Erythroblast (primary cell): ENCODE measurements around the gene NELL1.

Experiments
- DNase-seq, 2 experiments: peaks; one replicate each; lab custom pipeline; 2025; lab: John Stamatoyannopoulos, UW
- GATA1 ChIP-seq: IDR thresholded peaks from 2 replicates; pipeline ENCODE4 v1.6.1; 2011; ENCODE audit warnings: low read depth, mild to moderate bottlenecking, control low read depth, low read length, moderate library complexity
- POLR2A ChIP-seq: IDR thresholded peaks from 2 replicates; pipeline ENCODE4 v1.6.1; 2011; ENCODE audit warnings: mild to moderate bottlenecking, low read length

The NELL1 gene

DNA sequence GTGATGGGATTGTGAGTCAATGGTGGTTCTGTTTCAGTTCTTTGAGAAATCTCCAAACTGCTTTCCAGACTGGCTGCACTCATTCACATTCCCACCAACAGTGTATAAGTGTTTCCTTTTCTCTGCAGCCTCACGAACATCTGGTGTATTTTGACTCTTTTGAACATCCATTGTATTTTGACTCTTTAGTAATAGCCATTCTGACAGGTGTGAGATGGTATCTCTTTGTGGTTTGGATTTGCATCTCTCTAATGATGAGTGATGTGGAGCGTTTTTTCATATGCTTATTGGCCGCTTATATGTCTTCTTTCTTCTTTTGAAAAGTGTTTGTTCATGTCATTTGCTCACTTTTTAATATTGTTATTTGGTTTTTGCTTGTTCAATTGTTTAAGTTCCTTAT, 19.4 kb downstream of the NELL1 start:
- DNase-seq = no peak
- TF ChIP-seq POLR2A (no peak), GATA1 (no peak)

DNA sequence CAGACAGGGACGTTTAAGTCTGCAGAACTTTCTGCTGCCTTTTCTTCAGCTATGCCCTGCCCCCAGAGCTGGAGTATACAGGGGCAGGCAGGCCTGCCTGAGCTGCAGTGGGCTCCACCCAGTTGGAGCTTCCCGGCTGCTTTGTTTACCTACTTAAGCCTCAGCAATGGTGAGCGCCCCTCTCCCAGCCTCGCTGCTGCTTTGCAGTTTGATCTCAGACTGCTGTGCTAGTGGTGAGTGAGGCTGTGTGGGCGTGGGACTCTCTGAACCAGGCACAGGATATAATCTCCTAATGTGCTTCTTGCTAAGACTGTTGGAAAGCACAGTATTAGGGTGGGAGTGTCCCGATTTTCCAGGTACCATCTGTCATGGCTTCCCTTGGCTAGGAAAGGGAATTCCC, 38.5 kb downstream of the NELL1 start:
- TF ChIP-seq POLR2A (no peak), GATA1 (no peak)
- DNase-seq = no peak

- DNase-seq = no peak
- TF ChIP-seq POLR2A (no peak), GATA1 (no peak)
Measured at GRCh38 chr11:20712912-20713311, 43.5 kb downstream of the NELL1 start.

DNA sequence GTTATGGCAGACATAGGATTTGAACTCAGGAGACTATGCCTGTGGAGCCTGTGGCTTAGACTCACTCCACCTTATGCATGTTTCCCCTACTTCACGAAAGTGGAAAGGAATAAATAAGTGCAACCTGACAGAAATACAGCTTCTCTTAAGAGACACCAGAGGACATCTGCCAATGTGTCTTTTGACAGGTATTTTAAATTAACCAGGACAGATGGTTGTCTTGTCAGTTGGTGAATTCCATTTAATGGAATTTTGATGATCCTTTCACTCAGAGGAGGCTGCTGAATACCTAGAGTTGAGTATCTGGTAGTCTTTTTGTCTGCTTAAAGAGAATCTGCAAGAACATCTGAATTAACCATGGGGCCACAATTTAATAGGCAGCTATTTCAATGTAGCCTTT, 46.1 kb downstream of the NELL1 start:
- DNase-seq = no peak
- no peak for TF ChIP-seq POLR2A
- TF ChIP-seq GATA1 = no peak

- no peak for DNase-seq
- no peak for TF ChIP-seq POLR2A
- TF ChIP-seq GATA1 = no peak
Measured at GRCh38 chr11:20715931-20716330, 46.5 kb downstream of the NELL1 start.

DNA sequence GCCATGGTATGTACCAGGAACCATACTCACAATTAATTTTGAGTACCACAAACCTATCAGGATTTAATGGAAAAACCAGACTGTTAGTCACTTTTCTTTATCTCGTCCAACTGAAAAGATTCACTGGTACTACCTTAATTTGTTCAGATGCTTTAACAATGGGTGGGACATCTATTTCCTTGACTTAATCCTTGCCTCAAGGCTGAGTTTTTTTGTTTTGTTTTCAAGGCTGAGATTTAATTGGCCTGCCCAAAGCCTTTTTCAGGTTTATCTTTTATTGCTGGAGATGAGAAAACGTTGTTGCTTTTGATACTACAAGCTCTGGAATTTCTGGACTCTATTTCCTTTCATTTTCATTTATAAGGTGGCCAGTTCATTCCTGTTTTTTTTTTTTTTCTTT, 50.4 kb downstream of the NELL1 start:
- DNase-seq = no peak
- no peak for TF ChIP-seq GATA1
- no peak for TF ChIP-seq POLR2A

DNA sequence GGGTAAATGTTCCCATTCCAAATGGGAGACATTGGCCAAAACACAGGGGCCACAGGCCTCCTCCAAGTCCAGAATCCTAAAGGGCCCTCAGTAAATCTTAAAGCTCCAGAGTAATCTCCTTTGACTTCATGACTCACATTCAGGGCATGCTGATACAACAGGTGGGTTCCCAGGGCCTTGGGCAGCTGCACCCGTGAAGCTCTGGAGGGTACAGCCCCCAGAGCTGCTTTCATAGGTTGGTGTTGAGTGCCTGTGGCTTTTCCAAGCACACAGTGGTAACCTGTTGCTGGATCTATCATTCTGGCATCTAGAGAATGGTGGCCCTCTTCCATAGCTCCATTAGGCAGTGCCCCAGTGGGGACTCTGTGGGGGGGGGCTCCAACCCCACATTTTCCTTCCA, 54.0 kb downstream of the NELL1 start:
- no peak for TF ChIP-seq POLR2A
- TF ChIP-seq GATA1 = no peak

GRCh38 chr11:20729597-20730105, 60.3 kb downstream of the NELL1 start:
- TF ChIP-seq GATA1 (no peak), POLR2A (no peak)
- no peak for DNase-seq

More for the DNA sequence above, 54.0 kb downstream of the NELL1 start:
- DNase-seq = no peak

GRCh38 chr11:20731676-20732215, 62.4 kb downstream of the NELL1 start:
- TF ChIP-seq GATA1 (no peak), POLR2A (no peak)
- no peak for DNase-seq

GRCh38 chr11:20739107-20739506, 69.7 kb downstream of the NELL1 start:
- no peak for TF ChIP-seq GATA1
- no peak for TF ChIP-seq POLR2A
- DNase-seq = no peak

DNA sequence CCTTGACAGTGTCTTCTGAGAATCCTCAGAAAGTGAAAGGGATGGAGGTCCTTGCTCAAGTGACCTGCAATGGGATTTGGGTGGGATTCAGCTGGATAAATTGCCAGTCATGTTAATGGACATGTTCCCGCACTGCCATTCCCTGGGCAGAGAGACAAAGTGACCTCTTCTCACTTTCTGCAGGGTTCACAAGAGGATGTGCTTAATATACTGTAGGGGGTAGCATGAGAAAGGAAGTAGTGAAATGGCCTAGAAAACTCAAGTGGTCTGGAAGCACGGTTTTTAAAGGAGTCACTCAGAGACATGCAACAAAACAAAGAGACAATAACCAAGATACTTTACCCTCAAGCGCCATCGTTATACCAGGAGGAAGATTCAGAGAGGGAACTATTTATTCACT, 70.2 kb downstream of the NELL1 start:
- TF ChIP-seq GATA1 (no peak), POLR2A (no peak)
- no peak for DNase-seq

- TF ChIP-seq GATA1 (no peak), POLR2A (no peak)
- DNase-seq = no peak
Measured at GRCh38 chr11:20754933-20755332, 85.5 kb downstream of the NELL1 start.

DNA sequence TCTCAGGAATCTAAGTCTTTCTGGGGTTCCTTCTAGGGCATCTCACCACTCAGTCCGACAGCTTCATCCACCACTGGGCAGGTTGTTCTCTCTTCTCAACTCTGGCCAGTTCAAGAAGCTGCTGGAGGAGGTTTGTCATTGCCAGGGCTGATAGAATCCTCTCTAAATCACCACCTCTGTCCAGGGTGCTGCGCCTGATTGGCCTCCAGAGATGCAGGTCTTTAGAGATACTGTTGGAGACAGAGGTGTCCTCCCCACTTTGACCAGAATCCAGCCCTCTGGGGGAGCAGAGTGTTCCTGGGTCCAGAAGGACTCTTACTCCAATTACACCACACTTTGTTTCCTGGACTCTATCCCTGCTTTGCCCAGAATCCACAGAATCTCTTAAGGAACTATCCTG, 90.2 kb downstream of the NELL1 start:
- DNase-seq = no peak
- TF ChIP-seq GATA1 (no peak), POLR2A (no peak)

- TF ChIP-seq POLR2A = no peak
- TF ChIP-seq GATA1 = no peak
- DNase-seq = no peak
Measured at GRCh38 chr11:20760811-20761210, 91.4 kb downstream of the NELL1 start.

DNA sequence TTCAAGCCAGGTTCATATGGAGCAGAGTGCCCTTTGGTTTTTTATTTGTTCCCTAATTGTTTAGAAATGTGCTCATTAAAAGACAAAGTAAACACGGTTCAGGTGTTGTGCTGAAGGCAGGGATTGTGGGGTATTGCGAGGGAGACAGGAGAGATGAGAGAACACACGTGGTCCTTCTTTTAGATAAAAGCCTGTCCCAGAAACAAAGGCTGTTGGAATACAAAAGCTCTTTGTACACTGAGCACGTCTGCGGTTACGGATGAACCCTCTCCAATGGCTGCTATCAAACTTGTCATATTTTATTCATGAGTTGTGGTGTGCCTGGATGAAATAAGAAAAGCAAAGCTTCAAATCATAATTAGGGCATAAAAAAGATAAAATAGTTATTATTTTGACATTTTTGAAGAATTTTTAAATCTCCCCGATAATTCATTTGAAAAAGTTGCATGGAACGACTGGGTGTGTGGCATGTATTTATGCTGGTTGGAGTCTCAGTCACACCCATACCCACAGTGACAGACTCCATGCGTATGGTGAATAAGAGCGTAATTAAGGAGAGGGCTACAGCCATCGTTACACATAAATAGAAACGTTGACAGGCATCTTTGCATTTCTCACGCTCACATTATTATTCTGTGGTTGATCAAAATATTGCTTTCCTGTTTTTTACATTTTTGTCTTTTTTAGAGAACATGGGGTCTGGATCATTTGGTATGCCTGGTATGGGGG, 92.9 kb downstream of the NELL1 start:
- no peak for DNase-seq
- no peak for TF ChIP-seq GATA1
- TF ChIP-seq POLR2A = no peak

- DNase-seq = no peak
- TF ChIP-seq GATA1 (no peak), POLR2A (no peak)
Measured at GRCh38 chr11:20762980-20763379, 93.6 kb downstream of the NELL1 start.
